CD4-positive, alpha-beta T cell (primary cell): ENCODE results near the gene VWA3B. TPM values are rescaled to one million over a fixed set of nuclear protein-coding genes. Genes with fewer than 3 reads are reported as not detected.

Experiments
- ATAC-seq: fragments of 200-7000 bp; cut with Tn5 transposase; one replicate; pipeline ENCODE4 v1.10.0; 2022; ENCODE audit warnings: mild to moderate bottlenecking; ENCODE audit not compliant: poor library complexity
- CTCF ChIA-PET: fragments of 350-600 bp; sonication (Branson Sonifier 250); formaldehyde crosslinking; loops from one replicate; lab custom pipeline; 2021; ENCODE audit warnings: antibody characterized with exemption, inconsistent platforms; lab: Charles Lee
- POLR2A ChIA-PET: fragments of 350-600 bp; sonication (Branson Sonifier 250); formaldehyde crosslinking; loops from one replicate; lab custom pipeline; 2021; ENCODE audit warnings: antibody characterized with exemption, inconsistent platforms; lab: Charles Lee
- DNase-seq, 14 experiments: peaks; one replicate each; pipeline ENCODE4 v3.0.0-alpha.2; 2013 to 2020; ENCODE audit warnings: mixed read lengths in 2 of 14
- H3K27ac ChIP-seq, 2 donors: one replicate each; pipeline versions ENCODE4 v1.5.1 to v1.7.0; 2013; ENCODE audit warnings: low read length in 2 of 2, low read depth in 1 of 2, mild to moderate bottlenecking in 1 of 2
- H3K27me3 ChIP-seq, 2 experiments: 1 replicate in 1 of 2; 2 replicates in 1 of 2; pipeline versions ENCODE4 v1.6.1 to v1.7.0; 2013; ENCODE audit warnings: low read length in 2 of 2, control low read depth in 1 of 2, mild to moderate bottlenecking in 1 of 2, moderate library complexity in 1 of 2; ENCODE audit not compliant: insufficient read depth in 2 of 2, control insufficient read depth in 1 of 2
- H3K36me3 ChIP-seq: one replicate; pipeline ENCODE4 v1.6.1; 2013; ENCODE audit warnings: low read length, control low read depth; ENCODE audit not compliant: insufficient read depth
- H3K4me1 ChIP-seq: one replicate; pipeline ENCODE4 v1.6.1; 2013; ENCODE audit warnings: low read length, control low read depth; ENCODE audit not compliant: insufficient read depth
- H3K4me3 ChIP-seq: one replicate; pipeline ENCODE4 v1.5.1; 2013; ENCODE audit warnings: mild to moderate bottlenecking, low read length, moderate library complexity
- H3K9me3 ChIP-seq, 2 experiments: 1 replicate in 1 of 2; 2 replicates in 1 of 2; pipeline versions ENCODE4 v1.6.1 to v1.7.0; 2013; ENCODE audit warnings: low read length in 2 of 2, mild to moderate bottlenecking in 2 of 2, control low read depth in 1 of 2, moderate library complexity in 1 of 2; ENCODE audit not compliant: control insufficient read depth in 1 of 2, insufficient read depth in 1 of 2
- H3K27ac Mint-ChIP-seq: one replicate; pipeline ENCODE4 v1.8.0; 2020; ENCODE audit warnings: mixed read lengths
- H3K27me3 Mint-ChIP-seq: one replicate; pipeline ENCODE4 v1.8.0; 2021; ENCODE audit warnings: mixed read lengths
- H3K36me3 Mint-ChIP-seq: one replicate; pipeline ENCODE4 v1.8.0; 2021; ENCODE audit warnings: low read depth, mixed read lengths
- H3K4me1 Mint-ChIP-seq: one replicate; pipeline ENCODE4 v1.8.0; 2021; ENCODE audit warnings: low read depth, mixed read lengths
- H3K4me3 Mint-ChIP-seq: one replicate; pipeline ENCODE4 v1.8.0; 2020; ENCODE audit warnings: mild to moderate bottlenecking, mixed read lengths
- H3K9me3 Mint-ChIP-seq: one replicate; pipeline ENCODE4 v1.8.0; 2020; ENCODE audit warnings: mixed read lengths
- intact Hi-C, 2 experiments: fragments of 100-400 bp; cut with DNase I in 1 of 2; cut with micrococcal nuclease in 1 of 2; formaldehyde crosslinking; loops; one replicate each; pipeline versions ENCODE4 v1.15.1 to v1.9.0; 2023 to 2025; cut with DNase I, micrococcal nuclease
- total RNA-seq, 174 experiments: library from RNA in 2 of 174; stranded (reverse) in 2 of 174; gene quantifications; one replicate each; pipeline ENCODE4 v1.2.3 and lab custom pipeline; 2021 to 2026
- TF ChIP-seq, protein P1 (sequence below): fragments of 200-600 bp; IDR thresholded peaks from one replicate; pipeline ENCODE4 v1.8.0; 2022; ENCODE audit warnings: antibody characterized with exemption, mild to moderate bottlenecking

Gene VWA3B
- total RNA-seq, 2 experiments from 2014 or later = not detected

DNA sequence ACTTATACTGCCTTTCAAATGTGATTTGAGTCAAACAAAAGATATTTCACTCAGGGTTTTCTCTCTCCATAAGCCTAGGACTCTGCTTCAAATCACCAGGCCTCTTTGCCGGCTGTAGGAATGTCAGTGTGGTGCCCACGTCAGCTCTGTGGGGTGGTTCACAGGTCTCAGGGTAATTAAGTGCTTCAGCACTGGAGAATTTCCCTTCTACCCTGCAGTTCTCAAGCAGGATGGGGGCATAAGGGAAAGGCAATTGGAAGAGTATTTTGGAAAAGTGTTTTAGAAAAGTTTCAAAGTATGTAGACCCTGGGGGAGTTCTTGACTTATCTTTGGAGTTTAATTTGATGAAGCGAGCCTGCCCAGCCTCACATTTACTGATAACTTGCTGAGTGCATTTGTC, 268.9 kb downstream of the VWA3B start:
- no peak overlapping the region for H3K27ac ChIP-seq
- POLR2A ChIA-PET = no interaction called here
- H3K36me3 ChIP-seq = no peaks in the 10 kb centered on the region
- peaks cover 5 to 6% of the 10 kb centered on the region in 2 experiments for H3K9me3 ChIP-seq
- no peak overlapping the region for H3K4me3 Mint-ChIP-seq
- H3K27me3 Mint-ChIP-seq = peaks cover 49% of the 10 kb centered on the region
- intact Hi-C loops = no loop called here
- DNase-seq (no peak), ATAC-seq (no peak)
- H3K4me1 ChIP-seq = no peaks in the 10 kb centered on the region
- H3K36me3 Mint-ChIP-seq = no peaks in the 10 kb centered on the region
- H3K27ac Mint-ChIP-seq = no peak overlapping the region
- H3K9me3 Mint-ChIP-seq = peaks cover 3% of the 10 kb centered on the region
- CTCF ChIA-PET = no interaction called here
- TF ChIP-seq, protein P1, sequence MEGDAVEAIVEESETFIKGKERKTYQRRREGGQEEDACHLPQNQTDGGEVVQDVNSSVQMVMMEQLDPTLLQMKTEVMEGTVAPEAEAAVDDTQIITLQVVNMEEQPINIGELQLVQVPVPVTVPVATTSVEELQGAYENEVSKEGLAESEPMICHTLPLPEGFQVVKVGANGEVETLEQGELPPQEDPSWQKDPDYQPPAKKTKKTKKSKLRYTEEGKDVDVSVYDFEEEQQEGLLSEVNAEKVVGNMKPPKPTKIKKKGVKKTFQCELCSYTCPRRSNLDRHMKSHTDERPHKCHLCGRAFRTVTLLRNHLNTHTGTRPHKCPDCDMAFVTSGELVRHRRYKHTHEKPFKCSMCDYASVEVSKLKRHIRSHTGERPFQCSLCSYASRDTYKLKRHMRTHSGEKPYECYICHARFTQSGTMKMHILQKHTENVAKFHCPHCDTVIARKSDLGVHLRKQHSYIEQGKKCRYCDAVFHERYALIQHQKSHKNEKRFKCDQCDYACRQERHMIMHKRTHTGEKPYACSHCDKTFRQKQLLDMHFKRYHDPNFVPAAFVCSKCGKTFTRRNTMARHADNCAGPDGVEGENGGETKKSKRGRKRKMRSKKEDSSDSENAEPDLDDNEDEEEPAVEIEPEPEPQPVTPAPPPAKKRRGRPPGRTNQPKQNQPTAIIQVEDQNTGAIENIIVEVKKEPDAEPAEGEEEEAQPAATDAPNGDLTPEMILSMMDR = no peak
- H3K4me1 Mint-ChIP-seq = no peaks in the 10 kb centered on the region
- no peak overlapping the region for H3K4me3 ChIP-seq
- H3K27me3 ChIP-seq = peaks cover 0 to 6% of the 10 kb centered on the region in 2 experiments

DNA sequence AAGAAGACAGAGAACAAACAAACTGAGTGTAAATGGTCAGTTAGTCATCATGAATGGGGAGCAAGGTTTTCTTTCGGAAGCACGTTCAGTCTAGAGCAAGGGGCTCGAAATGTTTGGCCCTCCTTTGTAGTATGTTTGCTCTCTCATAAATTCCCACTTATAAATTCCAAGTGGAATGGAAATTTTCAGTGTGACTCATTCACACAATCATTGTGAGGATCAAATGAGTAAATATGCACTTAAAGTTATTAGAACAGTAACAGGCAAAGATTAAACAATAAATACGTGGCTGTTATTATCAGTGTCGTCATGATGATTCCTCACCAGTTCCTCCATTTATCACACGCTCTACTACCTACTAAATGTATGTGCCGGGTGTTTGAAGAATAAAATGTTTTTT, 269.8 kb downstream of the VWA3B start:
- no peak for ATAC-seq
- no peak overlapping the region for H3K27ac Mint-ChIP-seq
- CTCF ChIA-PET = no interaction called here

DNA sequence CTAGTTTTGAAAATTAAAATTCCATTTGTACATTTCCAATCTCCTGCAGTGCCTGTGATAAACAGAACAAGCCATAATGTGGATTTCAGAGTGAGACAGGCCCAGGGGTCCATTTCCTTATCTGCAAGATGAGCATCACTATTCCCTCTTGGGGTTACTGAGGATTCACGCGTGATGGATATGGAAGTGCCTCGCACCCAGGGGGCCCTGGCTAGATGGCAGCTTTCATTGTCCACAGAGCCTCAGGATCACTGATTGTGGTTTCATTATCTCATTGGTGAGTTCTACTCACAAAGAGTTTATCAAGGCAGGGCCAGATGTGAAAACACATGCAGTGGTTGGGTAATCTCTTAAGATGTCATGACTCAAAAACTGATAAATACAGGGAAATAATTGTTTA, 270.9 kb downstream of the VWA3B start:
- no peak overlapping the region for H3K27ac ChIP-seq
- DNase-seq = no peak
- no peaks in the 10 kb centered on the region for H3K36me3 Mint-ChIP-seq
- H3K4me3 ChIP-seq = no peak overlapping the region
- peaks cover 6 to 10% of the 10 kb centered on the region in 2 experiments for H3K9me3 ChIP-seq
- H3K4me3 Mint-ChIP-seq = no peak overlapping the region
- intact Hi-C loops = no loop called here
- peaks cover 2% of the 10 kb centered on the region for H3K9me3 Mint-ChIP-seq
- peaks cover 34% of the 10 kb centered on the region for H3K27me3 Mint-ChIP-seq
- peaks cover 0 to 4% of the 10 kb centered on the region in 2 experiments for H3K27me3 ChIP-seq
- ATAC-seq = no peak
- TF ChIP-seq, protein P1 = no peak
- ChIA-PET CTCF (no interaction called here), POLR2A (no interaction called here)
- no peaks in the 10 kb centered on the region for H3K4me1 ChIP-seq
- H3K36me3 ChIP-seq = no peaks in the 10 kb centered on the region
- H3K27ac Mint-ChIP-seq = no peak overlapping the region
- no peaks in the 10 kb centered on the region for H3K4me1 Mint-ChIP-seq

More for the DNA sequence above, 269.8 kb downstream of the VWA3B start:
- H3K9me3 Mint-ChIP-seq = peaks cover 3% of the 10 kb centered on the region
- TF ChIP-seq, protein P1 = no peak
- H3K4me3 ChIP-seq = no peak overlapping the region
- H3K27me3 Mint-ChIP-seq = peaks cover 43% of the 10 kb centered on the region
- no peaks in the 10 kb centered on the region for H3K36me3 Mint-ChIP-seq
- intact Hi-C loops = no loop called here
- H3K4me1 ChIP-seq = no peaks in the 10 kb centered on the region
- no peaks in the 10 kb centered on the region for H3K36me3 ChIP-seq
- peaks cover 6 to 8% of the 10 kb centered on the region in 2 experiments for H3K9me3 ChIP-seq
- H3K4me1 Mint-ChIP-seq = no peaks in the 10 kb centered on the region
- H3K27ac ChIP-seq = no peak overlapping the region
- DNase-seq = no peak
- H3K4me3 Mint-ChIP-seq = no peak overlapping the region
- H3K27me3 ChIP-seq = peaks cover 0 to 4% of the 10 kb centered on the region in 2 experiments
- POLR2A ChIA-PET = no interaction called here
